ENCODE data around the gene PTS.

Gene PTS

GRCh38 chr11:112216561-112217105 is 9.6 kb upstream of the PTS start:
- in situ Hi-C loops (cut with MboI; ENCODE audit: low pct_unique_long_range_greater_than_20kb, low sequenced_read_pairs): no loop called here
- DNase-seq: no peak

GRCh38 chr11:112219476-112220232 is 6.6 kb upstream of the PTS start:
- in situ Hi-C loops (cut with MboI; ENCODE audit: low pct_unique_long_range_greater_than_20kb, low sequenced_read_pairs): no loop called here
- DNase-seq: peak; percentile 85

GRCh38 chr11:112221274-112221835 is 4.9 kb upstream of the PTS start:
- DNase-seq: no peak
- in situ Hi-C loops (cut with MboI; ENCODE audit: low pct_unique_long_range_greater_than_20kb, low sequenced_read_pairs): no loop called here

- no peak for DNase-seq
- in situ Hi-C loops (cut with MboI; ENCODE audit: low pct_unique_long_range_greater_than_20kb, low sequenced_read_pairs): no loop called here
Measured at GRCh38 chr11:112222303-112222702, 3.9 kb upstream of the PTS start.

GRCh38 chr11:112223121-112223520 is 3.1 kb upstream of the PTS start:
- no peak for DNase-seq
- in situ Hi-C loops (cut with MboI; ENCODE audit: low pct_unique_long_range_greater_than_20kb, low sequenced_read_pairs): no loop called here

GRCh38 chr11:112223754-112224532 is 2.3 kb upstream of the PTS start:
- DNase-seq: no peak
- in situ Hi-C loops (cut with MboI; ENCODE audit: low pct_unique_long_range_greater_than_20kb, low sequenced_read_pairs): no loop called here

GRCh38 chr11:112225753-112226061 is 521 bp upstream of the PTS start:
- in situ Hi-C loops (cut with MboI; ENCODE audit: low pct_unique_long_range_greater_than_20kb, low sequenced_read_pairs): no loop called here
- DNase-seq: no peak

GRCh38 chr11:112226831-112227401 is 688 bp downstream of the PTS start:
- in situ Hi-C loops (cut with MboI; ENCODE audit: low pct_unique_long_range_greater_than_20kb, low sequenced_read_pairs): no loop called here
- DNase-seq: no peak

- DNase-seq: no peak
- in situ Hi-C loops (cut with MboI; ENCODE audit: low pct_unique_long_range_greater_than_20kb, low sequenced_read_pairs): no loop called here
Measured at GRCh38 chr11:112227471-112227870, 1.2 kb downstream of the PTS start.

GRCh38 chr11:112228706-112229105 is 2.5 kb downstream of the PTS start:
- in situ Hi-C loops (cut with MboI; ENCODE audit: low pct_unique_long_range_greater_than_20kb, low sequenced_read_pairs): no loop called here
- DNase-seq: no peak

GRCh38 chr11:112229159-112229558 is 2.9 kb downstream of the PTS start:
- no peak for DNase-seq
- in situ Hi-C loops (cut with MboI; ENCODE audit: low pct_unique_long_range_greater_than_20kb, low sequenced_read_pairs): no loop called here

- in situ Hi-C loops (cut with MboI; ENCODE audit: low pct_unique_long_range_greater_than_20kb, low sequenced_read_pairs): no loop called here
- DNase-seq: no peak
Measured at GRCh38 chr11:112229746-112230433, 3.7 kb downstream of the PTS start.

GRCh38 chr11:112231952-112232351 is 5.7 kb downstream of the PTS start:
- no peak for DNase-seq
- in situ Hi-C loops (cut with MboI; ENCODE audit: low pct_unique_long_range_greater_than_20kb, low sequenced_read_pairs): no loop called here

GRCh38 chr11:112235750-112236390 is 9.6 kb downstream of the PTS start:
- in situ Hi-C loops (cut with MboI; ENCODE audit: low pct_unique_long_range_greater_than_20kb, low sequenced_read_pairs): no loop called here
- no peak for DNase-seq

GRCh38 chr11:112237451-112237850 is 11.2 kb downstream of the PTS start:
- DNase-seq: no peak
- in situ Hi-C loops (cut with MboI; ENCODE audit: low pct_unique_long_range_greater_than_20kb, low sequenced_read_pairs): no loop called here

GRCh38 chr11:112238041-112238440 is 11.8 kb downstream of the PTS start:
- DNase-seq: no peak
- in situ Hi-C loops (cut with MboI; ENCODE audit: low pct_unique_long_range_greater_than_20kb, low sequenced_read_pairs): no loop called here

GRCh38 chr11:112241486-112241885 is 15.3 kb downstream of the PTS start:
- no peak for DNase-seq
- in situ Hi-C loops (cut with MboI; ENCODE audit: low pct_unique_long_range_greater_than_20kb, low sequenced_read_pairs): no loop called here

GRCh38 chr11:112247201-112247600 is 21.0 kb downstream of the PTS start:
- in situ Hi-C loops (cut with MboI; ENCODE audit: low pct_unique_long_range_greater_than_20kb, low sequenced_read_pairs): no loop called here
- DNase-seq: no peak

- in situ Hi-C loops (cut with MboI; ENCODE audit: low pct_unique_long_range_greater_than_20kb, low sequenced_read_pairs): no loop called here
- DNase-seq: no peak
Measured at GRCh38 chr11:112248201-112248600, 22.0 kb downstream of the PTS start.
